CD14-positive monocyte (primary cell): ENCODE data around the gene LIFR. TPM values are rescaled to one million over a fixed set of nuclear protein-coding genes. Genes with fewer than 3 reads are reported as not detected.
A peak's percentile ranks its signal among the peaks of the same experiment; 100 is the strongest.

Experiments
- DNase-seq, 3 donors: peaks; one replicate each; pipeline ENCODE4 v3.0.0-alpha.2; 2011 to 2022
- H2AFZ ChIP-seq: 2 replicates; pipeline ENCODE4 v1.6.0; 2012; ENCODE audit warnings: mild to moderate bottlenecking, low read depth, low read length, inconsistent platforms; ENCODE audit not compliant: insufficient read depth, poor library complexity, severe bottlenecking
- H3K27ac ChIP-seq, 2 donors: 1 replicate in 1 of 2; 2 replicates in 1 of 2; pipeline ENCODE4 v1.5.1; 2012 to 2013; ENCODE audit warnings: low read length in 2 of 2, control low read depth in 1 of 2, inconsistent platforms in 1 of 2, low read depth in 1 of 2, mild to moderate bottlenecking in 1 of 2
- H3K27me3 ChIP-seq, 2 donors: one replicate each; pipeline versions ENCODE4 v1.6.0 to v1.6.1; 2011 to 2013; ENCODE audit warnings: low read length in 2 of 2; ENCODE audit not compliant: control insufficient read depth in 2 of 2, insufficient read depth in 2 of 2
- H3K36me3 ChIP-seq, 2 donors: replicated peaks in 1 of 2; 1 replicate in 1 of 2; 2 replicates in 1 of 2; pipeline versions ENCODE4 v1.5.1 to v1.6.1; 2012 to 2013; ENCODE audit warnings: low read length in 2 of 2, control low read depth in 1 of 2, inconsistent platforms in 1 of 2, mild to moderate bottlenecking in 1 of 2; ENCODE audit not compliant: insufficient read depth in 2 of 2, control insufficient read depth in 1 of 2
- H3K4me1 ChIP-seq, 2 donors: 1 replicate in 1 of 2; 2 replicates in 1 of 2; pipeline versions ENCODE4 v1.5.1 to v1.6.1; 2012 to 2013; ENCODE audit warnings: low read length in 2 of 2, control low read depth in 1 of 2, inconsistent platforms in 1 of 2, mild to moderate bottlenecking in 1 of 2, moderate library complexity in 1 of 2; ENCODE audit not compliant: insufficient read depth in 2 of 2, control insufficient read depth in 1 of 2
- H3K4me2 ChIP-seq: replicated peaks from 2 replicates; pipeline ENCODE3; 2012; ENCODE audit warnings: low read length, moderate library complexity, mild to moderate bottlenecking; ENCODE audit not compliant: poor library complexity, severe bottlenecking; ENCODE audit errors: extremely low read depth
- H3K4me3 ChIP-seq, 3 experiments: fragments of 200-600 bp in 1 of 3; sonication (generic) in 1 of 3; replicated peaks in 1 of 3; 1 replicate in 2 of 3; 2 replicates in 1 of 3; pipeline ENCODE4 v1.5.1; 2011 to 2013; ENCODE audit warnings: low read length in 3 of 3, mild to moderate bottlenecking in 3 of 3, control low read depth in 2 of 3, low read depth in 2 of 3, inconsistent platforms in 1 of 3, moderate library complexity in 1 of 3
- H3K79me2 ChIP-seq: 2 replicates; pipeline ENCODE4 v1.6.0; 2012; ENCODE audit warnings: mild to moderate bottlenecking, control low read depth, inconsistent platforms, low read length, moderate library complexity; ENCODE audit not compliant: insufficient read depth
- H3K9ac ChIP-seq: 2 replicates; pipeline ENCODE4 v1.6.0; 2017; ENCODE audit warnings: low read length, mild to moderate bottlenecking; ENCODE audit not compliant: insufficient read depth, poor library complexity, severe bottlenecking
- H3K9me3 ChIP-seq, 2 donors: replicated peaks in 1 of 2; 1 replicate in 1 of 2; 2 replicates in 1 of 2; pipeline versions ENCODE4 v1.5.1 to v1.6.1; 2012 to 2013; ENCODE audit warnings: low read length in 2 of 2, control low read depth in 1 of 2; ENCODE audit not compliant: control insufficient read depth in 1 of 2, insufficient read depth in 1 of 2
- H4K20me1 ChIP-seq: 2 replicates; pipeline ENCODE4 v1.6.0; 2012; ENCODE audit warnings: mild to moderate bottlenecking, low read length, control low read depth, moderate library complexity; ENCODE audit not compliant: insufficient read depth
- H3K27ac Mint-ChIP-seq, 7 donors: one replicate each; pipeline ENCODE4 v1.8.0; 2020; ENCODE audit warnings: mild to moderate bottlenecking in 7 of 7, mixed read lengths in 7 of 7, moderate library complexity in 6 of 7, inconsistent platforms in 2 of 7
- H3K27me3 Mint-ChIP-seq, 3 donors: one replicate each; pipeline ENCODE4 v1.8.0; 2021 to 2022; ENCODE audit warnings: low read depth in 3 of 3, mild to moderate bottlenecking in 3 of 3, mixed read lengths in 3 of 3, moderate library complexity in 3 of 3, inconsistent platforms in 1 of 3
- H3K36me3 Mint-ChIP-seq, 2 donors: one replicate each; pipeline ENCODE4 v1.8.0; 2020; ENCODE audit warnings: mixed read lengths in 2 of 2, inconsistent platforms in 1 of 2, mild to moderate bottlenecking in 1 of 2
- H3K4me1 Mint-ChIP-seq: one replicate; pipeline ENCODE4 v1.8.0; 2020; ENCODE audit warnings: mild to moderate bottlenecking, mixed read lengths
- H3K4me3 Mint-ChIP-seq, 2 donors: one replicate each; pipeline ENCODE4 v1.8.0; 2020; ENCODE audit warnings: mild to moderate bottlenecking in 2 of 2, mixed read lengths in 2 of 2, moderate library complexity in 1 of 2
- H3K9me3 Mint-ChIP-seq, 7 donors: one replicate each; pipeline ENCODE4 v1.8.0; 2020 to 2022; ENCODE audit warnings: mixed read lengths in 7 of 7, mild to moderate bottlenecking in 6 of 7, moderate library complexity in 6 of 7, inconsistent platforms in 2 of 7
- WGBS: methylation state at CpG from one replicate; pipeline ENCODE4 v1.1.5; 2013; ENCODE audit warnings: missing lambda C conversion rate; ENCODE audit not compliant: insufficient coverage; 5-methylcytosine and 5-hydroxymethylcytosine counted together
- intact Hi-C, 2 donors: fragments of 100-400 bp; cut with micrococcal nuclease; formaldehyde crosslinking; loops; one replicate each; pipeline versions ENCODE4 v1.15.0 to v1.15.1; 2023
- polyA plus RNA-seq, 3 donors: library from polyadenylated mRNA; depleted of rRNA in 1 of 3; unstranded in 2 of 3; stranded (reverse) in 1 of 3; fragments of 300-500 nt in 2 of 3; fragments of >200 nt in 1 of 3; fragmentation: Illumina TruSeq in 2 of 3; gene quantifications; 1 replicate in 2 of 3; 2 replicates in 1 of 3; pipeline ENCODE4 v1.2.3, GENCODE V29; 2012 to 2021
- TF ChIP-seq, protein P1 (sequence below): fragments of 200-600 bp; IDR thresholded peaks from one replicate; pipeline ENCODE4 v1.8.0; 2022; ENCODE audit warnings: antibody characterized with exemption, mild to moderate bottlenecking

Gene LIFR
- polyA plus RNA-seq, 3 donors = not detected

DNA sequence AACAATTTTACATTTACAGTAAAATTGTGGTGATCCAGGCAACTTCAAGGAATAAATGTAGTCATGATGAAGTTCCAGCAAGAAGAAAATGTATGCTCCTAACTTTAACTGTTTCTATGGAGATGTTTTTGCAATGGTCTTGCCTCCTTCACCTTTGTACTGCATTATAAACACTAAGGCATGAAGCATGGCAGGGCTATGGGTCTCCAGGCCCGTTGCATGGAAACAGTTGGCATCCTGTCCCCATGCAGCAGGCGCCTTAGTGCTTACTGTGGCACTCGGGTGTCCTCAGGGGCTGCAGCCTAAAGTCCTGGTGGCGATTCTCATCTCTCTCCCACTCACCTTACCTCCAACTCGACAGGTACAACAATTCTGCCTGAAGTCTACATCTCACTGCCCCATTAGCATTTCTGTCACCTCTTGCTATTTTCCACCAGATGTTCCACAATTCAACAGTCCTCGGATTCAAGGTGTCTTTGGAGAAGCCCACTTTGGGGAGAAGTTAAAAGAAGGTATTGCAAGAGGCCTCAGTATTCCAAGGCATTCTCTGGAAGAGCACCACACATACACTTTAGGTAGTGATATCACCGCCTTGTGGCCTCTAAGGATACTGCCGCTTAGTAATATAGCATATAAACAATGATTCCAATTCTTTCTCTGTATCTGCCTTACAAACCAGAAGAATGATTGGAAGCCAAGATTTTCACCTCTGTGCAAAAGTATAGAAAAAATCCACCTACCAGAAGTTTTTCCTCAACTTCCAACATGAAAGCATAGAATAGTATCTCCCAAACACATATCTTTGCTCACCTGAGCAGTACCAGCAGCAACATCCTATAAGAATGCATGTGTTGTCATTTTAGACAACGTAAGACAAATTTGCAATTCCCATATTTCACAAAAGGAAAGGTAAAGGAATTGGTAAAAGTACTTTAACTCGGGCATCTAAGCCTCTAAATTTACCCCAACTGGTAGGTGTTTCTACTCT, 5.1 kb downstream of the LIFR start:
- WGBS = 80% methylated on average over 5 of the region's 10 CpGs
- intact Hi-C loops = no loop called here
- H3K27me3 Mint-ChIP-seq = peaks cover 40 to 67% (median 57%) of the 10 kb centered on the region in 3 donors

DNA sequence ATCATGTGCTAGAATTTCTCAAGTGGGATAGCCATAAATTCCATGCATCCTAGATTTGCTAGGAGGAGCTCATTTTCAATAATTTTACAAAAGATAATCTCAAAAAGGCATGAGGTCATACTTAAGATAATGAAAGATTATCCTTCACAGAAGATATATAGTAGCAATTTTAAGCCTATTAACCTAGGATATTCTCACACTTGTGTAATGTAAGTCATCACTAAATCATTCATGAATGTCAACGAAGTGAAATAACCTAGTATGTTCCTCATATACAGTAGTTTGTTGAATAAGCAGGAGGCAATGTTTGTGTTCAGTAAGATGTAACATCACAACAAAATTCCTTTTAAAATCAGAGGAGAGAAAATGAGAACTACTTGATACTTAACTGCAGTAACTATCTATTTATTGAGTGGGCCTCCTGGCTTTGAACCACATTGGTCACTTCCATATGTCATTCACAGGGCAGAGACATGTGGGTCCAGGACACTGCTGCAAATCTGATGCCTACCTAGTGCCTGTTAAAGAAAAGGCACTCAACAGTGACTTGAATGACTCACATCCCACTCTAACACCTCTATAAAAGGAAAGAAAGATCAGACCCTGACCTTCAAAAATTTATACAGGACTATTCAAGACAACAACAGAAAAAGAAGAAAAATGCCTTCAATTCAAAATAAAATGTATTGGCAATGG, 8.2 kb downstream of the LIFR start:
- no peak overlapping the region for H3K4me3 Mint-ChIP-seq
- Histone ChIP-seq H4K20me1 (no peaks in the 10 kb centered on the region), H2AFZ (no peak overlapping the region), H3K9me3 (no peaks in the 10 kb centered on the region), H3K27ac (no peak overlapping the region), H3K4me2 (no peak overlapping the region), H3K4me1 (no peaks in the 10 kb centered on the region), H3K4me3 (no peak overlapping the region), H3K79me2 (no peaks in the 10 kb centered on the region), H3K36me3 (no peaks in the 10 kb centered on the region), H3K27me3 (peaks cover 33 to 56% of the 10 kb centered on the region in 2 donors), H3K9ac (no peak overlapping the region)
- no peak overlapping the region for H3K27ac Mint-ChIP-seq
- TF ChIP-seq, protein P1, sequence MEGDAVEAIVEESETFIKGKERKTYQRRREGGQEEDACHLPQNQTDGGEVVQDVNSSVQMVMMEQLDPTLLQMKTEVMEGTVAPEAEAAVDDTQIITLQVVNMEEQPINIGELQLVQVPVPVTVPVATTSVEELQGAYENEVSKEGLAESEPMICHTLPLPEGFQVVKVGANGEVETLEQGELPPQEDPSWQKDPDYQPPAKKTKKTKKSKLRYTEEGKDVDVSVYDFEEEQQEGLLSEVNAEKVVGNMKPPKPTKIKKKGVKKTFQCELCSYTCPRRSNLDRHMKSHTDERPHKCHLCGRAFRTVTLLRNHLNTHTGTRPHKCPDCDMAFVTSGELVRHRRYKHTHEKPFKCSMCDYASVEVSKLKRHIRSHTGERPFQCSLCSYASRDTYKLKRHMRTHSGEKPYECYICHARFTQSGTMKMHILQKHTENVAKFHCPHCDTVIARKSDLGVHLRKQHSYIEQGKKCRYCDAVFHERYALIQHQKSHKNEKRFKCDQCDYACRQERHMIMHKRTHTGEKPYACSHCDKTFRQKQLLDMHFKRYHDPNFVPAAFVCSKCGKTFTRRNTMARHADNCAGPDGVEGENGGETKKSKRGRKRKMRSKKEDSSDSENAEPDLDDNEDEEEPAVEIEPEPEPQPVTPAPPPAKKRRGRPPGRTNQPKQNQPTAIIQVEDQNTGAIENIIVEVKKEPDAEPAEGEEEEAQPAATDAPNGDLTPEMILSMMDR = no peak
- DNase-seq = no peak
- intact Hi-C loops = no loop called here
- no peaks in the 10 kb centered on the region for H3K4me1 Mint-ChIP-seq
- H3K36me3 Mint-ChIP-seq = no peaks in the 10 kb centered on the region
- H3K27me3 Mint-ChIP-seq = peaks cover 18 to 48% (median 41%) of the 10 kb centered on the region in 3 donors
- peaks cover 0 to 6% (median 0%) of the 10 kb centered on the region in 7 donors for H3K9me3 Mint-ChIP-seq
- no CpG with 5 or more reads among the region's 1 CpG for WGBS

More for the DNA sequence above, 5.1 kb downstream of the LIFR start:
- H3K36me3 Mint-ChIP-seq = peaks cover 0 to 2% of the 10 kb centered on the region in 2 donors
- H3K4me3 ChIP-seq = no peak overlapping the region
- H3K79me2 ChIP-seq = no peaks in the 10 kb centered on the region
- H3K9ac ChIP-seq = no peak overlapping the region
- H3K9me3 Mint-ChIP-seq = peaks cover 0 to 9% (median 3%) of the 10 kb centered on the region in 7 donors
- H3K4me1 ChIP-seq = no peaks in the 10 kb centered on the region
- DNase-seq = no peak
- H3K27ac Mint-ChIP-seq = no peak overlapping the region
- H2AFZ ChIP-seq = no peak overlapping the region
- H3K4me3 Mint-ChIP-seq = peak overlapping the region in 1 of 2 donors; percentile 24
- H3K4me1 Mint-ChIP-seq = peaks cover 2% of the 10 kb centered on the region
- no peak overlapping the region for H3K27ac ChIP-seq
- TF ChIP-seq, protein P1 = peak; percentile 19
- no peaks in the 10 kb centered on the region for H4K20me1 ChIP-seq
- no peak overlapping the region for H3K4me2 ChIP-seq
- peaks cover 0 to 12% of the 10 kb centered on the region in 2 donors for H3K9me3 ChIP-seq
- H3K36me3 ChIP-seq = no peaks in the 10 kb centered on the region
- peaks cover 60 to 79% of the 10 kb centered on the region in 2 donors for H3K27me3 ChIP-seq
